HG03521 (cell line): Measurements from ENCODE around the gene RPL36.
"Not testable (repeated sequence)": the region's sequence is repeated elsewhere in the genome, so short reads cannot be mapped to it uniquely, and the experiment has no call there.

Source experiments
- ATAC-seq: cut with Tn5 transposase; IDR thresholded peaks from one replicate; pipeline ENCODE4 v1.9.1; 2021; ENCODE audit warnings: mild to moderate bottlenecking, moderate library complexity; ENCODE audit not compliant: unreplicated experiment

Gene RPL36

DNA sequence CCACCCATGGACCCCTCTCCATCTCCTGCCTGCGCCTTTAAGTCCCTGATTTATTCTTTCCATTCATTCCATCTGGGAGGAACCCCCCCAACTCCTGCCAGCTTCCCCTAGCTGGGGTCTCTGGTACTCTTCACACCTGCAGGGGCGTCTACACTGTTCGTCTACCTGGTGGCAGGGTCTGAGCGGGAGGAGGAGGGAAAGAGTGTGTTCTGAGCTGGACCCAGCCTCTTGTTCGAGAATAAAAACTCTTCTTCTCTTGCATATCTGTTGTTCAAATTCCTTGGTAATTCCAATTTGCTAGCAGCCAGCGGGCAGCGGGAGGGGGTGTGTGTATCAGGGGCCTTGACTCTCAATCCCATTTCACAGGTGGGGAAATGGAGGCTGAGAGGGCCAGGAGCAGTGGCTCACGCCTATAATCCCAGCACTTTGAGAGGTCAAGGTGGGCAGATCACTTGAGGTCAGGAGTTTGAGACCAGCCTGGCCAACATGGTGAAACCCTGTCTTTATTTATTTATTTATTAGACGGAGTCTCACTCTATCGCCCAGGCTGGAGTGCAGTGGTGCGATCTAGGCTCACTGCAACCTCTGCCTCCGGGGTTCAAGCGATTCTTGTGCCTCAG lies 1.7 kb upstream of the RPL36 start:
- not testable (repeated sequence) for ATAC-seq

DNA sequence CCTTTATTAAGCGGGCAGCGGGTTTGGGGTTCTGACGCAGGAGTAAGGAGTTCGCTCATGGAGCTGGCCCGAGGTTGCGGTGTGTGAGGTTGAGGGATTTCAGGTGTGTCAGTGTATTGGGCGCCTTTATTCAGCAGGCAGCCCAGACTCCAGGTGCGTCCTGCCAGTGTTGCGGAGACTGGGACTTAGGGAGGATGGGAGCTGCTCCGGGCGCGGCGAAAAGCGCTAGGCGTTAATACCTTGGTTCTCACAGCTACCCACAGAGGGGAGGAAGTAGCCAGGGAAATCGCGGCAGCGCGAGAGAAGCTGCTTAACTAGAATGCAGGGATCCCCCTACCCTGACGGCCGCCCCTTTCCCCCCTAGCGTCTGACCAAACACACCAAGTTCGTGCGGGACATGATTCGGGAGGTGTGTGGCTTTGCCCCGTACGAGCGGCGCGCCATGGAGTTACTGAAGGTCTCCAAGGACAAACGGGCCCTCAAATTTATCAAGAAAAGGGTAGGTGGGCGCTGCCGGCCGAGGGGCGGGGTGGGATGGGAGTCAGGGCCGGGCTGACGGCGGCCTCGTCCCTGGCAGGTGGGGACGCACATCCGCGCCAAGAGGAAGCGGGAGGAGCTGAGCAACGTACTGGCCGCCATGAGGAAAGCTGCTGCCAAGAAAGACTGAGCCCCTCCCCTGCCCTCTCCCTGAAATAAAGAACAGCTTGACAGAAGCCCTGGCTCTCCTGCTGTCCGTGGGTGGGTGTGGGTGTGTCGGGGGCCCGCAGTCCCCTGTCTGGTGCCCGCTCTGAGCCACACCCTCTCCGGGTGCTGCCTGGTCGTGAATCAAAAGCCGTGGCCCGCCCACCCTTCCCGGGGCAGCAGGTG lies 1.1 kb downstream of the RPL36 start:
- ATAC-seq: no peak

DNA sequence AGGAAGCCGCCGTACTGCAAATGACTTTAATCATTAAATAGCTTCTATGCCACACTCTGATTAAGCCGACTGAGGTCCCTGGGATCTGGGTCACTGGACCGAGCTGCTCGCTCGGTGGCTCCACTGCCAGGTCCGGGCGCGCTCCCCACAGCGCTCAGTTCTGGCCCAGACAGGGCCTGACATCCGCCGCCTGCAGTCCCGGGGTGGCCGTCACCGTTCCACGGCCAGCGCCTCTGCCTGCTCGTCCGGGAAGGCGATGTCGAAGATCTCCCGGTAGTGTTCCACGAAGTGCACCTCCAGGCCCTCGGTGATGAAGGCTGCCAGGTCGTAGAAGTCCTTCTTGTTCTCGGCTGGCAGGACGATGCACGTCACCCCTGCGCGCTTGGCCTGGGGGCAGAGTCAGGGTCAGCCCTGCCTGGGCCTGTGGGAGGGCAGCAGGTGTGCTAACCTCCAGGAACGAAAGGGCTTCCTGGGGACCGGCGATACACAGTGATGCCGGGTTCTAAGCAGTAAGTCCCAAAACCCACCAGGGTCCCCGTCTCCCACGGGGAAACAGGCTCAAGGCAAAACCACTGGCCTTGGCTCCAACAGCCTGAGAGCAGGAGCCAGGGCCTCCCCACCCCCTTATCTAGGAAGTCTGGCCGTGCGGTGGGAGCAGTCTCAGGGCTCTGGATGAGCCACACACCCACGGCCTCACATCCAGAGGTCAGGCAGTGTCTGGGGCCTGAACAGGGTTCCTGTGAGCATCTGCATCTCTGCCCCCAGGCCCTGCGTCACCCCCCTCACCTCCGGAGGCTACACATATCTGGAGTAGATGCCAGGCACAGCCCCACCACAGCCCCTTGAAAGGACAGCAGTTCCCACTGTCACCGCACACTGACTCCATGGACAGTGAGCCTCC lies 2.0 kb downstream of the RPL36 start:
- no peak for ATAC-seq

DNA sequence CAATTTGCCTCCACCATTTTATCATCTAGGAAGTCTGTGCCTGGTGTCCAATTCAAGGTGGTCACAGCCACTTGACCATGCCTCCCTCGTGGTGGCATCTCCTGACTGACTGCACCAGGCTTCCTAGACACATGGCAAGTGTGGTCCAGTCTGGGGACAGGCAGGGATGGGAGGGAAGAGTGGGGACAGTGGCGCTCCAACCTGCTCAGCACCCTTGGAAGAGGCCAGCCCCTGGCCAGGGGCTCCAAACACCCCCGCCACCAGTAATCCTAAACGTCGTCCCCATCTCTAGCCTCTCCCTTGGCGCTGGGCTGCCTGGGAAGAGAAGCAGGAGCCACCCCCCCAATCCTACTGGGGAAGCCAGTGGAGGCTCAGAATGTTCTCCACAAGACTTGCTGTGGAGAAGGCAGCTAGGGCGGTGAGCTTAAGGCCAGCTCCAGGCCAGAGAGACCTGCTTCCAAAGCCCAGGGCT lies 2.7 kb downstream of the RPL36 start:
- ATAC-seq: no peak

DNA sequence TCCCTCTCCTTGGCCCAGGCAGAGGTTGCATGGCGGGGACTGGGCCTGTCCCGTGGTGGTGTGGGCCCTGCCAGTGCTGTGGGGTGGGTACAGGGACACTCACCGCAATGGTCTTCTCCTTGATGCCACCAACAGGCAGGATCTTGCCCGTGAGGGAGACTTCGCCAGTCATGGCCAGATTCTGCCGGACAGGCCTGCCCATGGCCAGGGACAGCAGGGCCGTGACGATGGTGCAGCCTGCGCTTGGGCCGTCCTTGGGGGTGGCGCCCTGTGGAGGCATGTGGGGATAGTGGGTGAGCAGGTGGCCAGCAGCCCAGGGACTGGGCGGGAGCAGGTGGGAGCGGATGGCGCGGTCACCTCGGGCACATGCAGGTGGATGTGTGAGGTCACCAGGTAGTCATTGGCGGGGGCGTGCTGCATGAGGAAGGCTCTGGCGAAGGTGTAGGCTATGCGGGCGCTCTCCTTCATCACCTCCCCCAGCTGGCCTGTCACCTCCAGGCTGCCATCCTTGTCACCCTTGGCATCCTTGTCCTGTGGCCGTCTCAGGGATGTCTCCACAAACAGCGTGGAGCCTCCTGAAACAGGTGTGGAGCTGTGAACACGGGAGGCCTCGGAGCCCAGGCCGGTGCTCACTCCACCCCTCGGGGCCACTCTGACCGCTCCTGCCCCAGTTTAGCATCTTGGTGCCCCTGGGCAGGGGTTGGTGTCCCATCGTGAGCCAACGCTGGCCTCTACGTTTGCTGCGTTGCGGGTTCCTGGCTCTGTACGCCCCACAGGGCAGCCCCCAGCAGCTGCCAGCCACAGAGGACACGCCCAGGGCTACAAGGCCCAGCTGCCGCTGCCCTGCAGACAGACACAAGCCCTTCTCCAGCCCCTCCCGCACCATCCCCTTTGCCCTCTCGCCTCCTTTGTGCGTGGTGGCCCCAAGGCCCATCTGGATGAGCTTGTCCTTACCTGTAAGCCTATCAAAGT lies 3.4 kb downstream of the RPL36 start:
- no peak for ATAC-seq

DNA sequence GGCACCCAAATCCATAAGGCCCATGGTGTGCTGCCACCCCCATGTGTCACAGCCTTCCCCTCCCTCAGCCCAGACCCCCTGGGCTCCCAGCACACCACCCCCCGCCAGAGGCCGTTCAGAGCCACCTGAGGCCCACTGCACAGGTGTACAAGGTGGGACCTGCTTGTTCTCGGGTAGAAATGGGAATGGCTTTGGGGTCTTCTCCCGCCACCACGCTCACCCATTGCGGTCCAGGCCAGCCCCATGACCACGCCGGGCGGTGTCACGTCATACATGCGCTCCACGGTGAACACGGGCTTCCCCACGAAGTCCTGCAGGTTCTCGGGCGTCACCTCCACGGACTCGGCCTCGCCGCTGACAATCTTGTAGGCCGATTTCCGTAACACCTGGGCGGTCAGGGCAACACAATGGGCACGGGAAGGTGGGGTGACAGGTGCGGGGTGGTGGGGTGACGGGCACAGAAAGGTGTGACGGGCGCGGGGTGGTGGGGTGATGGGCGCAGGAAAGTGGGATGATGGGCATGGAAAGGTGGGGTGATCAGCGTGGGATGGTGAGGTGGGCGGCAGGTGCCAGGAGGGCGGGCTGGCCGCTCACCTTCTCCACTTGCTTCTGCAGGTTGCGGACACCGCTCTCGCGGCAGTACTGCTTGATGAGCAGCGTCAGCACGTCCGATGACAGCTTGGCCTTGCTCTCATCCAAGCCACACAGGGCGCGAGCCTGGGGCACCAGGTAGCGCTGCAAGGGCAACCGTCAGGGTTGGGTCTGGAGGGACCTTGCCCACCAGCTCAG lies 4.3 kb downstream of the RPL36 start:
- no peak for ATAC-seq

DNA sequence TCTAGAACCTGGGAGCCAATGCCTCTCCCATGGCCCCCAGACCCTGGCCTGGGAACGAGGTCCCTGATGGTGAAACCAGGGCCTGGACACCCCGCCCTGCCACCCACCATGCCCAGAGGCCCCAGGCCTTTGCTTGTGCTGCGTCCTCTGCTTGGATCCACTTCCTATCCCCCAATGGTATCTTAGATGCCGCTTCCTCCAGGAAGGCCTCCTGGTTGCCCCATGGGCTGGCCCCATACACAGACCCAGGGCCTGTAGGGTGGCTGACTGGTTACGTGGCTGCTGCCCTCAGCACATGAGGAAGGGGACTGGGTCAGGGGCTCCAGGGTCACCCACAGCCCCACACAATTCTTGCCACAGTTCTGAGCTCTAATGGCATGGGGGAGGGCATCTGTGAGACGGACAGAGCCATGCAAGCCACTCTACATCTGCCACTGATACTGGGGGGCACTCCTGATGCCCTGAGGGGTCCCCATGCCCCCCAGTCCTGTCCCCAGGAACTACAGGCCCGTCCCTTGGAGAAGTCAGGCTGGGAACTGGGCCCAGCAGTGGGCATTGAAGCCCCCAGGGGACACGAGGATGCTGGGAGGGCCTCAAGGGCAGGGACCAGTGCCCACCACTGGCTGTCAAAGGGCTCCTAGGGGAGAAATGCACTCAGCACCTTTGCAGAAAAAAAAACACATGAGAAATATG lies 5.0 kb downstream of the RPL36 start:
- ATAC-seq: no peak

DNA sequence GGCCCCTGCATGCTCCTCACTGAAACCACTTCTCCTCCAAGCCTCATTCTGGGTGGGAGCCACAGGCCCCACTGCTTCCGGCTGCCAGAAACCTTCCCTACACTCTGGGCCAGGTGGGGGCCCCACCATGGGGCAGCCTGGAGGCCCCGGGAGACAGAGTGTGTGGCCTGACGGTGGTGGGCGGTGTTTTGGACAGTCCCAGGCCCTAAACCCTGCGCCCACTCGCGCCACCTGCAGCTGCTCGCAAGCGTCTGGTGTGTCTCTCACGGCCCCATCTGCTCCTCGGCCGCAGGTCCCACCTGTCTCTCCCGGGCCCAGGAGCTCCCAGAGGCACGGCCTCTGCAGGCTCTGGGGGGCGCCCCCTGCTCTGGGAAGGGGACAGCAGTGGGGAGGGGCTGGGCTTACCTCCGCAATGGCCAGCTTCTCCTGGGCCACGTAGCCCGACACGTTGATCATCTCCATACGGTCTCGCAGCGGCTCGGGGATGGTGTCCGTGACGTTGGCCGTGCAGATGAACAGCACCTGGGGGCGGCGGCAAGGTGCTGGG lies 5.6 kb downstream of the RPL36 start:
- no peak for ATAC-seq

DNA sequence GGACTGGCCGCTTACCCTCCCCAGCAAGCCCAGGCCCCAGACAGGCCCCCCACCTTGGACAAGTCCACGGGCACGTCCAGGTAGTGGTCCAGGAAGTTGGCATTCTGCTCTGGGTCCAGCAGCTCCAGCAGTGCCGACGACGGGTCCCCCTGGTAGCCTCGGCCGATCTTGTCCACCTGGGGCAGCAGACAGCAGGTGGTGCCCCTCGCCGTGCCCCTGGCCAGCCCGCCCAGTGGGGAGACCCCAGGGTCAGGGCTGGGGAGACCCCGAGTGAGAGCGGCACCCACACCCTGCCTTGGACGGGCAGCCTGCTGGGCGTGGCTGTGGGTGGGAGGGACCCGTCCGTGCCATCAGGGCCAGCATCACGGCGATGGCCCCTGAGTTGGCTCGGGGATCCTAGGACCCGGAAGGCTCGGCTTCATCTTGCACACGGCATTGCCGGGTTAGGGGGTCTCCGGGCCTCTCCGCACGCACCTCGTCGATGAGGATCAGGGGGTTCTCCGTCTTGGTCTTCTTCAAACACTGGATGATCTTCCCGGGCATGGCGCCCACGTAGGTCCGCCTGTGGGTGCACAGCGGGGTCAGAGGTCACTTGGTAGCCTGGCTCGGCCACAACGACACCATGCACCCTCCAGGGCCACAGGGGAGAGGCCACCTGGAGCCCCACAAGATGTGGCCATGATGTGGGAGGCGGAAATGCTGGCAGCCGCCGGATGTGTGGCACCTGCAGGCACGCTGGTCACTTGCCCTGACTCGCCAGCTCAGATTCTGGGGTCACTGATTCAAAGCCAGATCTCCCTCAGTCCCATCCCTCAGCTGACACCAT lies 6.3 kb downstream of the RPL36 start:
- no peak for ATAC-seq

DNA sequence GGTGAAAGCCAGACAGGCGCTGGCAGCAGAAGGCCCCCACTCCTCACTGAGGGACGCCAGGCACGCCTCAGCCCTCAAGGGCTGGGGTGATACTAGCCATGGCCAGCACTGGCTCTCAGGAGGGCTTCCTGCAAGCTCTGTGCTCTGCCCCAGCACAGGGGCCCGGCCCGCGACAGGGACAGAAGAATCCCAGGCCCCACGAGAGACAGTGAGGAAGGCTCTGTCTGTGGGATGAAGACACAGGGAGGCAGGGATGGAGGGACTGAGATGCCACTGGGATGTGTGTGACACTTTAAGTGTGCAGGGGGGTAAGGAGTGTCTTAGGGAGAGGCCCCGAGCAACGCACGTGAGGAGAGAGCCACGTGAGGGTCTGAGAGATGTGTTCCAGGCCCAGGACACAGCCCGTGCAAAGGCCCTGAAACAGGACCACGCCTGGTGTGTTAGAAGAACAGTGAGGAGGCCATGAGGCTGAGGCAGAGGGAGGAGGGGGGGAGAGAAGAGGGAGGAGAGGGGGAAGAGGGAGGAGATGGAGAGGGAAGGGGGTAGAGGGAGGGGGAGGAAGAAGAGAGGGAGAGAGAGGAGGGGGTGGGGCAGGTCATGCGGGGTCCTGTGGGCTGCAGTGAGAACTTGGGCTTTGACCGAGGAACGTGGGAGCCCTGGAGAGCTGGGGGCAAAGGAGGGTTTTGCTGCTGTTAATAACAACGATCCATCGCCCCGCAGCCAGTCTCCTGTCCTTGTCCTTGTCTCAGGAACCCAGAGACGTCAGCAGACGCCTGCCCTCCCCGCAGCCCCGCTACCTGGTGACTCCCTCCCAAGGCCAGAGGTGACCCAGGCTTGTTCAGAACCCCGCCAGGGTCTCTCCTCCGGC lies 7.2 kb downstream of the RPL36 start:
- no peak for ATAC-seq

DNA sequence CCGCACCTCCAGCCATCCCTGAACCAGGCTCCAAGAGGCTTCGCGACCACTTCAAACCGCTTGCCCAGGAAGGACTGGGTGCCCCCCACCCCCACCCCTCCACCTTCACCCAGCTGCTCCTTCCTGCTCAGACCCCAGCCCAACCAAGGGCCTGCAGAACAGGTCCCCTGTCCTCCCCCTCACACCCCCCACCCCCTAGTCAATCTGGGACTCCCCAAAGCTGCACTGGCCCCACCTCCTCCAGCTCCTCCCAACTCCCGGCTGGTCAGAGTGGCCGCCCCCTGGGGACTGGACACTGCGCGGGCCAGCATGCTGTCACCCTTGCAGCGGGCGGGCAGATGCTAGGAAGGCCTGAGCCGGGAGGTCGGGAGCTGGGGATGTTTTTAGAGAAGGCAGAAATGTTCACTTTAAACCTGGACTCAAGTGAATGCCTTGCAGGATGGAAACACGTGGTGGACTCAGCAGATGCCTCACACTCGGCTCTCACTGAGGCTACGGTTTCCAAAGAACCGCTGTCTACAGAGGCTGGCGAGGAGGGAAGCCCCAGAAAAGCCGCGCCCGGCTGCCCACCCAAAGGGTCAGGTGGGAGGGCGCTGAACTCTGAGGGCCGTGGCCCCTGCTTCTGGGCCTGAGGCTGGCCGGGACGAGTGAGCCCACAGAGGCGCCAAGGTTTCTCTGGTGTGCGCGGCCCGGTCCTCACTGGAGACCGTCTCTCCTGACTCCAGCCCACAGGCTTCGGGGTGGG lies 8.0 kb downstream of the RPL36 start:
- no peak for ATAC-seq

DNA sequence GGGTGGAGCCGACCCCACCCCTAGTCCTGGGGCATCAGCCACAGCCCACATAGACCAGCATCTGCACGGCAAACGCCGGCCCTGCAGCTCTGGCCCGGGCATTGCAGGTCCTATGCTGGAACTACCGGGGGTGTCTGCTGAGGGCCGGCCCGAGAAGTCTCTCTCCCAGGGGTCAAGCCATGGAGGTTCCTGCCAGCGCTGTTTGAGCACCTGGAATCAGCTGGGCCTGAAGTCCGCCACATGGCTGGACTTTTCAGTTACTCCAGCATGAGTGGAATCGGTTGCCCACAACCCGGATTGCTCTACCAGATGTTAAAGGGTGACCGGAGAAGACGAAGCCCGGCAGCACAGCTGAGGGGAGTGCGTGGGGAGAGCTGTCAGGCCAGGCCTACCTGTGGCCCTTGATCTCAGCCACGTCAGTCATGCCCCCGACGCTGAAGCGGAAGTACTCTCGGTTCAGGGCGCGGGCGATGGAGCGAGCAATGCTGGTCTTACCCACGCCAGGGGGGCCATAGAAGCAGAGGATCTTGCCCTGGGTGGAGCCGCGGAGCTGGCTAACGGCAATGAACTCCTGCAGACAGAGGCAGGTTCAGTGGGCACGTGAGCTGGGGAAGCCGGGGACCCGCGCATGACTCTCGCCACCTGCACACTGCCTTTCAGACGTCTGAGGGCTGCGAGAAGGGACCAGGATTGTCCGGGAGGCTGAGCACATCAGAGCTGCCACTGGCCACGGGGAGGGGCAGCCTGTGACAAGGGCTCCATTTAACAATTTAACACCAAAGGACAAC lies 8.7 kb downstream of the RPL36 start:
- ATAC-seq: no peak

DNA sequence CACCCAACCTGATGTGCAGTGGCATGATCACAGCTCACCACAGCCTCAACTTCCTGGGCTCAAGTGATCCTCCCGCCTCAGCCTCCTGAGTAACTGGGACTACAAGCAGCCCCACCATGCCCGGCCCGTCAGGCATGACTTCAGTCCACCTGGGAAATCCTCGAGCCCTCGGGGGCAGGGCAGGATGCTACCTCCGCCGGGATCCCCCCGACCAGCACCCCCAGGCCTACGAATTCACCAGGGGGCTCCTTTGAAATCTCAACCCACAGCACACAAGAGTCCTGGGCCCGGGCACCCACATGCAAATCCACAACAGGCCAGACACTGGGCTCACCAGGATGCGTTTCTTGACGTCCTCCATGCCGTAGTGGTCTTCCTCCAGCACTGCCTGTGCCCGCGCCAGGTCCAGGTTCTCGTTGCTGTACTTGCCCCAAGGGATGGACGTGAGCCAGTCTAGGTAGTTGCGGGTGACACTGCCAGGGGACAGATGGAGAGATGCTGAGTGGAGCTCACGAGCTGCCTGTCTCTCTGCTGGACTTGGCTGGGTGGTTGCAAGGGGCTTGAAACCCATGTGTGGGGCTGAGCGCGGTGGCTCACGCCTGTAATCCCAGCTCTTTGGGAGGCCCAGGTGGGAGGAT lies 10.5 kb downstream of the RPL36 start:
- no peak for ATAC-seq

DNA sequence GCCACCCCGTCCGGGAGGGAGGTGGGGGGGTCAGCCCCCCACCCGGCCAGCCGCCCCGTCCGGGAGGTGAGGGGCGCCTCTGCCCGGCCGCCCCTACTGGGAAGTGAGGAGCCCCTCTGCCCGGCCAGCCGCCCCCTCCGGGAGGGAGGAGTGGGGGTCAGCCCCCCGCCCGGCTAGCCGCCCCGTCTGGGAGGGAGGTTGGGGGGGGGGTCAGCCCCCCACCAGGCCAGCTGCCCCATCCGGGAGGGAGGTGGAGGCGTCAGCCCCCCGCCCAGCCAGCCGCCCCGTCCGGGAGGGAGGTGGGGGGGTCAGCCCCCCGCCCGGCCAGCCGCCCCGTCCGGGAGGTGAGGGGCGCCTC lies 11.9 kb downstream of the RPL36 start:
- ATAC-seq: not testable (repeated sequence)
